K562 (cell line): Measurements from ENCODE around the gene DCUN1D4. TPM values are rescaled to one million over a fixed set of nuclear protein-coding genes. Genes with fewer than 3 reads are reported as not detected.

ENCODE experiments used
- ATAC-seq: fragments of 200-7000 bp; cut with Tn5 transposase; 3 replicates; pipeline ENCODE4 v1.9.1; 2020; ENCODE audit warnings: moderate library complexity
- BruUV-seq: library from RNA; stranded (reverse); fragments of 400-500 nt; replicated peaks from 2 replicates; lab custom pipeline; 2021; lab: Mats Ljungman, UMichigan
- CTCF ChIA-PET: fragments of 300-600 bp; formaldehyde crosslinking; extraction: SDS; loops from one replicate; lab custom pipeline; 2021; ENCODE audit warnings: low intra/inter-chr PET ratio; lab: Yijun Ruan, JAX
- POLR2A ChIA-PET: fragments of 300-600, 350-650 bp; sonication (Branson Sonifier 250); formaldehyde crosslinking; extraction: SDS; loops from one replicate; lab custom pipeline; 2021; ENCODE audit warnings: antibody characterized with exemption, inconsistent platforms; lab: Yijun Ruan, JAX
- DNase-seq, 4 experiments: peaks; one replicate each; pipeline versions ENCODE4 v3.0.0 to v3.0.0-alpha.2; 2011 to 2018; ENCODE audit warnings: low spot score in 3 of 4, mixed read lengths in 3 of 4; ENCODE audit errors: extremely low read depth in 1 of 4
- FAIRE-seq: peaks from 2 replicates; lab custom pipeline; 2011; peaks lifted over from hg19 to GRCh38; lab: Jason Lieb, UNC
- H2AFZ ChIP-seq: 2 replicates; pipeline ENCODE4 v1.6.0; 2011; ENCODE audit warnings: low read depth, low read length, control low read depth, inconsistent platforms
- H3K27ac ChIP-seq: fragments of 200-600 bp; 3 replicates; pipeline ENCODE4 v1.8.0; 2011; ENCODE audit warnings: low read depth, mild to moderate bottlenecking, control low read depth, inconsistent platforms, low read length, moderate library complexity, mixed read lengths; ENCODE audit errors: extremely low read depth
- H3K27me3 ChIP-seq, 2 experiments: fragments of 300-600 bp in 1 of 2; 2 replicates in 1 of 2; 3 replicates in 1 of 2; pipeline versions ENCODE4 v1.6.0 to v1.8.0; 2011; ENCODE audit warnings: inconsistent platforms in 2 of 2, low read length in 2 of 2, mild to moderate bottlenecking in 1 of 2, mixed read lengths in 1 of 2, moderate library complexity in 1 of 2; ENCODE audit not compliant: control insufficient read depth in 2 of 2, insufficient read depth in 2 of 2
- H3K36me3 ChIP-seq: fragments of 300-600 bp; 3 replicates; pipeline ENCODE4 v1.8.0; 2011; ENCODE audit warnings: mild to moderate bottlenecking, low read length, inconsistent platforms; ENCODE audit not compliant: control insufficient read depth, insufficient read depth
- H3K4me1 ChIP-seq, 2 experiments: fragments of 200-600 bp in 1 of 2; replicated peaks in 1 of 2; 2 replicates in 1 of 2; 3 replicates in 1 of 2; pipeline versions ENCODE4 v1.5.1 to v1.8.0; 2011; ENCODE audit warnings: inconsistent platforms in 2 of 2, low read length in 2 of 2, mild to moderate bottlenecking in 1 of 2, mixed read lengths in 1 of 2, moderate library complexity in 1 of 2; ENCODE audit not compliant: control insufficient read depth in 2 of 2, insufficient read depth in 2 of 2
- H3K4me2 ChIP-seq: 2 replicates; pipeline ENCODE4 v1.6.1; 2011; ENCODE audit warnings: low read length, control low read depth, inconsistent platforms, mixed read lengths; ENCODE audit not compliant: insufficient read depth
- H3K4me3 ChIP-seq: fragments of 200-600 bp; sonication (generic), shearing (Covaris generic); 2 replicates; pipeline ENCODE4 v1.5.1; 2016; ENCODE audit warnings: control low read depth, inconsistent platforms
- H3K79me2 ChIP-seq: fragments of 200-600 bp; 3 replicates; pipeline ENCODE4 v1.8.0; 2011; ENCODE audit warnings: low read length, inconsistent platforms; ENCODE audit not compliant: control insufficient read depth, insufficient read depth
- H3K9ac ChIP-seq, 2 experiments: 2 replicates each; pipeline versions ENCODE4 v1.6.0 to v1.6.1; 2011; ENCODE audit warnings: low read depth in 2 of 2, low read length in 2 of 2, control low read depth in 1 of 2, inconsistent platforms in 1 of 2, mild to moderate bottlenecking in 1 of 2, mixed read lengths in 1 of 2; ENCODE audit not compliant: insufficient read depth in 1 of 2
- H3K9me1 ChIP-seq: one replicate; pipeline ENCODE4 v1.6.0; 2011; ENCODE audit warnings: inconsistent platforms, mild to moderate bottlenecking, low read length, moderate library complexity; ENCODE audit not compliant: control insufficient read depth, insufficient read depth
- H3K9me3 ChIP-seq: replicated peaks from 2 replicates; pipeline ENCODE4 v1.5.1; 2011; ENCODE audit warnings: low read depth, low read length, inconsistent platforms; ENCODE audit not compliant: control insufficient read depth, insufficient read depth
- H4K20me1 ChIP-seq: replicated peaks from 2 replicates; pipeline ENCODE4 v1.6.1; 2011; ENCODE audit warnings: low read length, inconsistent platforms, mixed read lengths; ENCODE audit not compliant: control insufficient read depth, insufficient read depth
- CBFA2T3 ChIP-seq: fragments of 450-650 bp; IDR thresholded peaks from 2 replicates; pipeline ENCODE4 v1.6.1; 2017
- CEBPG ChIP-seq, 3 experiments: fragments of 200-800 bp in 1 of 3; sonication (Bioruptor generic) in 1 of 3; sonication (generic) in 1 of 3; formaldehyde crosslinking in 1 of 3; IDR thresholded peaks in 2 of 3; conservative IDR thresholded peaks in 1 of 3; 2 replicates each; pipeline versions ENCODE4 v1.6.1 to v1.8.0; 2016 to 2022; ENCODE audit warnings: missing compliant biosample characterization in 2 of 3, missing genetic modification characterization in 2 of 3, mild to moderate bottlenecking in 1 of 3, missing genetic modification reagents in 1 of 3
- DEAF1 ChIP-seq: fragments of 450-650 bp; formaldehyde crosslinking; IDR thresholded peaks from 2 replicates; pipeline ENCODE4 v1.4.0; 2020; ENCODE audit warnings: mild to moderate bottlenecking, moderate library complexity
- E2F5 ChIP-seq: sonication (generic); formaldehyde crosslinking; IDR thresholded peaks from 2 replicates; pipeline ENCODE4 v1.8.0; 2022; ENCODE audit warnings: mild to moderate bottlenecking, missing genetic modification reagents
- EGR1 ChIP-seq: fragments of 450-650 bp; conservative IDR thresholded peaks from 2 replicates; pipeline ENCODE4 v1.6.1; 2017; ENCODE audit warnings: mild to moderate bottlenecking
- FOXO4 ChIP-seq: fragments of 450-650 bp; formaldehyde crosslinking; IDR thresholded peaks from 2 replicates; pipeline ENCODE4 v1.4.0; 2020; ENCODE audit warnings: mild to moderate bottlenecking, moderate library complexity
- KAT8 ChIP-seq: fragments of 450-650 bp; IDR thresholded peaks from 2 replicates; pipeline ENCODE4 v1.6.1; 2016; ENCODE audit warnings: low read depth, mild to moderate bottlenecking
- MIER1 ChIP-seq: fragments of 450-650 bp; IDR thresholded peaks from 2 replicates; pipeline ENCODE4 v1.6.1; 2016; ENCODE audit warnings: antibody characterized with exemption, mild to moderate bottlenecking, low read depth
- RNF2 ChIP-seq: sonication (generic); IDR thresholded peaks from 2 replicates; pipeline ENCODE4 v1.6.1; 2016
- TCF7 ChIP-seq: sonication (generic); IDR thresholded peaks from 2 replicates; pipeline ENCODE4 v1.6.1; 2016; ENCODE audit warnings: antibody characterized with exemption, borderline replicate concordance
- TSC22D4 ChIP-seq: fragments of 450-650 bp; IDR thresholded peaks from 2 replicates; pipeline ENCODE4 v1.6.1; 2016; ENCODE audit warnings: missing genetic modification characterization, missing biosample characterization, control low read depth
- ZNF699 ChIP-seq: fragments of 250-450 bp; sonication (Bioruptor Pico); IDR thresholded peaks from 2 replicates; pipeline ENCODE4 v1.8.0; 2021; ENCODE audit warnings: mild to moderate bottlenecking, moderate library complexity; ENCODE audit not compliant: insufficient replicate concordance
- WGBS: fragments of 100-300 bp; shearing (Covaris generic); methylation state at CpG from one replicate; pipeline ENCODE4 v1.1.6; 2016; ENCODE audit warnings: low coverage, mixed read lengths; ENCODE audit not compliant: insufficient coverage; ENCODE audit errors: missing lambda C conversion rate; 5-methylcytosine and 5-hydroxymethylcytosine counted together
- in situ Hi-C: fragments of 300-500 bp; cut with MboI; formaldehyde crosslinking; loops from 4 replicates; pipeline ENCODE4 v1.15.0; 2018; ENCODE audit warnings: inconsistent platforms, mixed read lengths
- intact Hi-C: fragments of 100-400 bp; cut with micrococcal nuclease; formaldehyde crosslinking; loops from 2 replicates; pipeline ENCODE4 v1.14.2; 2022
- polyA plus RNA-seq, 8 experiments: library from polyadenylated mRNA; depleted of rRNA in 4 of 8; stranded (reverse) in 5 of 8; unstranded in 3 of 8; fragments of >200 nt; fragmentation: Nextera tagmentation in 2 of 8; fragmentation: Illumina TruSeq in 1 of 8; extraction: Ambion mirVana in 2 of 8; extraction: Trizol in 1 of 8; gene quantifications; 2 replicates each; pipeline versions ENCODE4 v1.2.1 to v1.2.3, GENCODE V29; 2011 to 2014; ENCODE audit warnings: inconsistent platforms in 1 of 8, missing spikeins in 1 of 8
- total RNA-seq, 7 experiments: library from RNA; depleted of rRNA in 6 of 7; stranded (reverse); fragments of >200 nt in 6 of 7; fragmentation: Illumina TruSeq in 2 of 7; extraction: Trizol in 2 of 7; gene quantifications; 2 replicates each; pipeline versions ENCODE4 v1.2.1 to v1.2.3, GENCODE V29; 2011 to 2021; ENCODE audit warnings: low replicate concordance in 1 of 7

DCUN1D4 gene
- total and polyA plus RNA-seq, 9 of the 15 experiments (the other 6 are each of a cell fraction or from before 2014, with no cell fraction given), result 15.1 to 73.5 (median 23.0) TPM

GRCh38 chr4:51880016-51880915 is 37.3 kb downstream of the DCUN1D4 start:
- POLR2A ChIA-PET, result interaction anchor here (0.6 kb wide), 1 partner anchor 20 kb away, joined by 3 read pairs; no protein-coding TSS in a partner anchor
- no peaks in the 10 kb centered on the region for H3K9me3 ChIP-seq
- no peak overlapping the region for H3K4me2 ChIP-seq
- H3K4me1 ChIP-seq, result no peaks in the 10 kb centered on the region
- no TSS peak for BruUV-seq
- no peak overlapping the region for H3K9ac ChIP-seq
- no peak overlapping the region for H3K4me3 ChIP-seq
- intact Hi-C loops, result no loop called here
- H3K27ac ChIP-seq, result no peak overlapping the region
- H3K36me3 ChIP-seq, result peaks cover 80% of the 10 kb centered on the region
- no peaks in the 10 kb centered on the region for H3K79me2 ChIP-seq
- FAIRE-seq (no peak), ATAC-seq (no peak), DNase-seq (no peak)
- no peaks in the 10 kb centered on the region for H4K20me1 ChIP-seq
- no peak for TF ChIP-seq CBFA2T3
- no peak for TF ChIP-seq DEAF1
- TF ChIP-seq EGR1, result no peak
- no peak for TF ChIP-seq MIER1
- TF ChIP-seq E2F5, result no peak
- no peak for TF ChIP-seq TCF7
- no peak for TF ChIP-seq KAT8
- no peak for TF ChIP-seq TSC22D4 (tag)
- no peak for TF ChIP-seq ZNF699 (CRISPR knock-in tag)
- TF ChIP-seq RNF2, result no peak
- TF ChIP-seq FOXO4 (CRISPR knock-in tag), result no peak
- TF ChIP-seq CEBPG (CRISPR knock-in tag; IDR thresholded peaks at IDR 0.05), result no peak
- no peak for TF ChIP-seq CEBPG (tag; conservative IDR thresholded peaks at IDR 0.05 in 1 of 2, IDR thresholded peaks at IDR 0.05 in 1 of 2)
- 93% methylated on average over 9 of the region's 9 CpGs for WGBS
- in situ Hi-C loops, result no loop called here
- H3K9me1 ChIP-seq, result no peaks in the 10 kb centered on the region
- no peaks in the 10 kb centered on the region for H3K27me3 ChIP-seq
- no peak overlapping the region for H2AFZ ChIP-seq
- CTCF ChIA-PET, result no interaction called here
